ENCODE measurements around the gene SCUBE1. TPM values are rescaled to one million over a fixed set of nuclear protein-coding genes. Genes with fewer than 3 reads are reported as not detected.

SCUBE1 gene
- total and polyA plus RNA-seq, 2 experiments from 2014 or later: 0.81 to 3.2 TPM

DNA sequence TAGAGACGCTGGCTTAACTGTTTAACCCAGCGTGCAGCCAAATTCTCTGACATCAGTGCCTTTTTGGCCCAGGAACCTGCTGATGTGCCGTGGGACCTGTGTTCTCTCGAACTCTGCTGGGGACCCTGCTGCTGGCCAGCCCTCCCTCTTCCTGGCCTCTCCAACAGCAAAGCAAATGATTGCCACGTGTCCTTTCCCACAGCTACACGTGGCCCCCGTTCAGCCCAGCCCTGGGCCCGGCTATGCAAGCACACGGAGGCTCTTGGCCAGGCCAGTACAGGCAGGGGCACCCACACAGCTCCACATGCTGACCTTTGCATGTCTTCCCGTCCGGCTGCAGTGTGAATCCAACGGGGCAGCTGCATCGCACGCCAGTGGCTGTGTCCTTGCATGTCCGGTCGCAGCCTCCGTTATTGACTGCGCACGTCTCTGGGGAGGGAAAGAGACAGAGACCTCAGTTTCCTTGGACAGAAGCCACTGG lies 104.6 kb downstream of the SCUBE1 start:
- Mint-ChIP-seq H3K9me3 (no peaks in the 10 kb centered on the region), H3K27ac (no peak overlapping the region)
- ATAC-seq: no peak

More for the DNA sequence above, 104.6 kb downstream of the SCUBE1 start:
- Histone ChIP-seq H3K27ac (ENCODE audit: low read depth) (no peak overlapping the region), H3K4me1 (ENCODE audit: insufficient read depth) (no peaks in the 10 kb centered on the region), H3K27me3 (ENCODE audit: insufficient read depth) (no peaks in the 10 kb centered on the region), H2AFZ (no peak overlapping the region), H3K4me2 (no peak overlapping the region), H3K9me2 (ENCODE audit: insufficient read depth) (no peaks in the 10 kb centered on the region), H3K36me3 (ENCODE audit: insufficient read depth) (no peaks in the 10 kb centered on the region), H3K79me2 (replicated peaks; ENCODE audit: insufficient read depth) (no peaks in the 10 kb centered on the region), H4K20me1 (replicated peaks; ENCODE audit: insufficient read depth) (no peaks in the 10 kb centered on the region), H3K4me3 (no peak overlapping the region), H3F3A (replicated peaks; ENCODE audit: low read depth) (no peaks in the 10 kb centered on the region)
- Mint-ChIP-seq H3K4me3 (no peak overlapping the region), H3K36me3 (ENCODE audit: low read depth) (no peaks in the 10 kb centered on the region), H3K4me1 (peaks cover 3% of the 10 kb centered on the region; the same call in 1 of the 3 replicates), H3K27me3 (ENCODE audit: insufficient read depth, low read depth, poor library complexity) (peaks cover 10% of the 10 kb centered on the region)
- TF ChIP-seq ZNF331 (CRISPR knock-in tag; IDR thresholded peaks at IDR 0.05; ENCODE audit: low read depth) (no peak), STAT1 (IDR thresholded peaks at IDR 0.05; ENCODE audit: unreplicated experiment) (no peak), ZNF462 (CRISPR knock-in tag; IDR thresholded peaks at IDR 0.05) (no peak), POLR2AphosphoS5 (IDR thresholded peaks at IDR 0.05; ENCODE audit: low read depth) (no peak)
- TF ChIP-seq, protein P1, sequence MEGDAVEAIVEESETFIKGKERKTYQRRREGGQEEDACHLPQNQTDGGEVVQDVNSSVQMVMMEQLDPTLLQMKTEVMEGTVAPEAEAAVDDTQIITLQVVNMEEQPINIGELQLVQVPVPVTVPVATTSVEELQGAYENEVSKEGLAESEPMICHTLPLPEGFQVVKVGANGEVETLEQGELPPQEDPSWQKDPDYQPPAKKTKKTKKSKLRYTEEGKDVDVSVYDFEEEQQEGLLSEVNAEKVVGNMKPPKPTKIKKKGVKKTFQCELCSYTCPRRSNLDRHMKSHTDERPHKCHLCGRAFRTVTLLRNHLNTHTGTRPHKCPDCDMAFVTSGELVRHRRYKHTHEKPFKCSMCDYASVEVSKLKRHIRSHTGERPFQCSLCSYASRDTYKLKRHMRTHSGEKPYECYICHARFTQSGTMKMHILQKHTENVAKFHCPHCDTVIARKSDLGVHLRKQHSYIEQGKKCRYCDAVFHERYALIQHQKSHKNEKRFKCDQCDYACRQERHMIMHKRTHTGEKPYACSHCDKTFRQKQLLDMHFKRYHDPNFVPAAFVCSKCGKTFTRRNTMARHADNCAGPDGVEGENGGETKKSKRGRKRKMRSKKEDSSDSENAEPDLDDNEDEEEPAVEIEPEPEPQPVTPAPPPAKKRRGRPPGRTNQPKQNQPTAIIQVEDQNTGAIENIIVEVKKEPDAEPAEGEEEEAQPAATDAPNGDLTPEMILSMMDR (conservative IDR thresholded peaks at IDR 0.05; ENCODE audit: low read depth in 2 of 2): no peak
- no peak for DNase-seq (ENCODE audit: low spot score)
